ENCODE results near the gene NPTXR. TPM values are rescaled to one million over a fixed set of nuclear protein-coding genes. Genes with fewer than 3 reads are reported as not detected.

The NPTXR gene
- total RNA-seq, 2 experiments from 2014 or later = 0.08 TPM; not detected in 1

- no peak overlapping the region for H3K27ac ChIP-seq (ENCODE audit: low read depth, low read length, poor library complexity, severe bottlenecking)
- H3K79me2 ChIP-seq (ENCODE audit: insufficient read depth, low read depth, low read length) = no peaks in the 10 kb centered on the region
- ChIA-PET POLR2A (no interaction called here), CTCF (ENCODE audit: unreplicated experiment) (no interaction called here)
- H2AFZ ChIP-seq (ENCODE audit: low read length) = no peak overlapping the region
- no peaks in the 10 kb centered on the region for H3K9me2 ChIP-seq (ENCODE audit: insufficient read depth, low read length)
- no peaks in the 10 kb centered on the region for H4K20me1 ChIP-seq (ENCODE audit: insufficient read depth, low read length)
- no peaks in the 10 kb centered on the region for H3K4me1 ChIP-seq (ENCODE audit: insufficient read depth, low read length, poor library complexity, severe bottlenecking)
- no peak overlapping the region for H3K4me3 ChIP-seq (ENCODE audit: low read depth, low read length, poor library complexity, severe bottlenecking)
- TF ChIP-seq EZH2phosphoT487 (IDR thresholded peaks at IDR 0.05; ENCODE audit: borderline replicate concordance, low read depth, low read length) = no peak
- no peak for TF ChIP-seq CTCF (conservative IDR thresholded peaks at IDR 0.05; ENCODE audit: low read length)
- H3K36me3 ChIP-seq (ENCODE audit: insufficient read depth, low read length) = no peaks in the 10 kb centered on the region
- DNase-seq (ENCODE audit: low spot score) = no peak
- intact Hi-C loops (cut with micrococcal nuclease; ENCODE audit: unreplicated experiment) = loop anchor here (10.0 kb wide), 1 partner anchor 95 kb away; no protein-coding TSS in a partner anchor
- BruUV-seq (replicated peaks) = no TSS peak
- no peaks in the 10 kb centered on the region for H3K9me3 ChIP-seq (ENCODE audit: low read length)
- H3K4me2 ChIP-seq (ENCODE audit: low read length) = no peak overlapping the region
Observed at GRCh38 chr22:38820020-38820419, 23.8 kb downstream of the NPTXR start.

GRCh38 chr22:38819387-38819940 lies 24.4 kb downstream of the NPTXR start:
- Histone ChIP-seq H3K79me2 (ENCODE audit: insufficient read depth, low read depth, low read length) (no peaks in the 10 kb centered on the region), H3K36me3 (ENCODE audit: insufficient read depth, low read length) (no peaks in the 10 kb centered on the region), H3K9me2 (ENCODE audit: insufficient read depth, low read length) (no peaks in the 10 kb centered on the region), H2AFZ (ENCODE audit: low read length) (no peak overlapping the region), H3K4me1 (ENCODE audit: insufficient read depth, low read length, poor library complexity, severe bottlenecking) (no peaks in the 10 kb centered on the region), H3K27ac (ENCODE audit: low read depth, low read length, poor library complexity, severe bottlenecking) (no peak overlapping the region), H3K4me3 (ENCODE audit: low read depth, low read length, poor library complexity, severe bottlenecking) (no peak overlapping the region), H3K9me3 (ENCODE audit: low read length) (no peaks in the 10 kb centered on the region), H4K20me1 (ENCODE audit: insufficient read depth, low read length) (no peaks in the 10 kb centered on the region), H3K4me2 (ENCODE audit: low read length) (no peak overlapping the region)
- BruUV-seq (replicated peaks) = no TSS peak
- intact Hi-C loops (cut with micrococcal nuclease; ENCODE audit: unreplicated experiment) = no loop called here
- POLR2A ChIA-PET = no interaction called here
- CTCF ChIA-PET (ENCODE audit: unreplicated experiment) = no interaction called here
- TF ChIP-seq EZH2phosphoT487 (IDR thresholded peaks at IDR 0.05; ENCODE audit: borderline replicate concordance, low read depth, low read length) (no peak), CTCF (conservative IDR thresholded peaks at IDR 0.05; ENCODE audit: low read length) (no peak)
- DNase-seq (ENCODE audit: low spot score) = no peak

GRCh38 chr22:38817196-38817595 lies 26.6 kb downstream of the NPTXR start:
- Histone ChIP-seq H3K9me2 (ENCODE audit: insufficient read depth, low read length) (no peaks in the 10 kb centered on the region), H3K4me1 (ENCODE audit: insufficient read depth, low read length, poor library complexity, severe bottlenecking) (no peaks in the 10 kb centered on the region)
- CTCF ChIA-PET (ENCODE audit: unreplicated experiment) = no interaction called here

More at GRCh38 chr22:38817196-38817595, 26.6 kb downstream of the NPTXR start:
- Histone ChIP-seq H3K9me3 (ENCODE audit: low read length) (no peaks in the 10 kb centered on the region), H3K79me2 (ENCODE audit: insufficient read depth, low read depth, low read length) (no peaks in the 10 kb centered on the region), H3K27ac (ENCODE audit: low read depth, low read length, poor library complexity, severe bottlenecking) (no peak overlapping the region), H4K20me1 (ENCODE audit: insufficient read depth, low read length) (no peaks in the 10 kb centered on the region), H3K4me3 (ENCODE audit: low read depth, low read length, poor library complexity, severe bottlenecking) (no peak overlapping the region), H3K4me2 (ENCODE audit: low read length) (no peak overlapping the region), H3K36me3 (ENCODE audit: insufficient read depth, low read length) (no peaks in the 10 kb centered on the region), H2AFZ (ENCODE audit: low read length) (no peak overlapping the region)
- TF ChIP-seq CTCF (conservative IDR thresholded peaks at IDR 0.05; ENCODE audit: low read length) = no peak
- no peak for TF ChIP-seq EZH2phosphoT487 (IDR thresholded peaks at IDR 0.05; ENCODE audit: borderline replicate concordance, low read depth, low read length)
- POLR2A ChIA-PET = no interaction called here
- intact Hi-C loops (cut with micrococcal nuclease; ENCODE audit: unreplicated experiment) = no loop called here
- BruUV-seq (replicated peaks) = no TSS peak
- DNase-seq (ENCODE audit: low spot score) = no peak

Data from OCI-LY7 (cell line).